Pancreas (tissue), 10 donors: ENCODE results near the gene ATG10. TPM values are rescaled to one million over a fixed set of nuclear protein-coding genes. Genes with fewer than 3 reads are reported as not detected.

ENCODE experiments used
- ATAC-seq, 4 donors: fragments of 200-7000 bp; cut with Tn5 transposase; one replicate each; pipeline versions ENCODE4 v1.8.0 to v1.9.1; 2020; ENCODE audit warnings: mild to moderate bottlenecking in 4 of 4, moderate library complexity in 4 of 4
- DNase-seq, 6 donors: peaks; one replicate each; pipeline ENCODE4 v3.0.0-alpha.2; 2020
- FAIRE-seq: peaks from 2 replicates; lab custom pipeline; 2012; peaks lifted over from hg19 to GRCh38; lab: Jason Lieb, UNC
- H3K27ac ChIP-seq, 4 donors: fragments of 200-600 bp; sonication (generic); 1 replicate in 3 of 4; 2 replicates in 1 of 4; pipeline versions ENCODE4 v1.5.0 to v1.8.0; 2020
- H3K27me3 ChIP-seq, 4 donors: fragments of 200-600 bp; one replicate each; pipeline ENCODE4 v1.8.0; 2021
- H3K36me3 ChIP-seq, 3 donors: fragments of 200-600 bp; sonication (generic) in 1 of 3; one replicate each; pipeline versions ENCODE4 v1.5.0 to v1.8.0; 2020 to 2021
- H3K4me1 ChIP-seq, 3 donors: fragments of 200-600 bp; one replicate each; pipeline ENCODE4 v1.8.0; 2021
- H3K4me3 ChIP-seq, 4 donors: fragments of 200-600 bp; sonication (generic) in 2 of 4; one replicate each; pipeline versions ENCODE4 v1.5.0 to v1.8.0; 2020 to 2021
- H3K9me3 ChIP-seq, 4 donors: fragments of 200-600 bp; one replicate each; pipeline ENCODE4 v1.8.0; 2021
- WGBS, 2 donors: extraction: QIAGEN DNeasy Blood & Tissue Kit; methylation state at CpG; one replicate each; pipeline ENCODE4 v1.1.7; 2013; 5-methylcytosine and 5-hydroxymethylcytosine counted together
- intact Hi-C, 3 donors: fragments of 100-400 bp; cut with DNase I; formaldehyde crosslinking; loops; one replicate each; pipeline versions ENCODE4 v1.11.1 to v1.14.2; 2022
- polyA plus RNA-seq, 2 donors: library from polyadenylated mRNA; stranded (reverse); fragments of 200-250 nt; gene quantifications; one replicate each; pipeline ENCODE4 v1.2.3, GENCODE V29; 2013
- total RNA-seq, 6 donors: library from RNA; stranded (reverse); fragmentation: NEBNext Ultra II Directional in 4 of 6; extraction: Animal tissue kit (Norgen Biotek cat#: 25700) in 4 of 6; gene quantifications; one replicate each; pipeline versions ENCODE4 v1.2.1 to v1.2.4, GENCODE V29; 2021 to 2023
- TF ChIP-seq, protein P1 (sequence below), 4 donors: fragments of 200-600 bp; sonication (generic) in 3 of 4; IDR thresholded peaks; one replicate each; pipeline versions ENCODE4 v1.5.0 to v1.8.0; 2021; ENCODE audit warnings: antibody characterized with exemption in 4 of 4
- donor health status: healthy with polysubstance abuse.
- donor health status: DM: no; HTN: no; CAD: no; lungs with moderate emphysema.
- donor health status: DM: no; HTN: no; CAD: no.
- donor health status: control.
- donor health status: control.
- donor health status: Bipolar disorder and iron deficiency.
- donor health status: DM: yes; HTN: yes; CAD: no.
- donor health status: DM: no; HTN: no; CAD: no.
- donor health status: DM: no; HTN: no; CAD: no.
- donor health status: DM: yes; HTN: yes; CAD: no.

Gene ATG10
- total and polyA plus RNA-seq, 8 donors, result 3.3 to 5.2 (median 3.5) TPM

DNA sequence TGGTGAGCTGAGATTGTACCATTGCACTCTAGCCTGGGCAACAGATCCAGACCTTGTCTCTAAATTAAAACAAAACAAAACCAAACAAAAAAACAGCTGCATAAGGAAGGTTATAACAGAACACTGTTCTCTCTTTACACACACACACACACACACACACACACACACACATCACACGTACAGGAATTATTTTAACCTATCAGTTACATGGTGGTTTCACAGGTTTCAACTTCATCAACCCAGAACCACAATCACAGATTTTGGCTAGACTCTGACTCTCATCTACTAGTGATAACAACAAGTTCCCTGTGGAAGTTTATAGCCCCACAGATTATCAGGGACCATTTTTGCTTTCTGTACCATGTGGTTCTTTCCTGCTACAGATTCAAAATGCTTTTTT, 246.1 kb downstream of the ATG10 start:
- Histone ChIP-seq H3K27ac (no peak overlapping the region), H3K4me1 (no peaks in the 10 kb centered on the region), H3K36me3 (no peaks in the 10 kb centered on the region), H3K4me3 (no peak overlapping the region), H3K27me3 (no peaks in the 10 kb centered on the region), H3K9me3 (no peaks in the 10 kb centered on the region)
- TF ChIP-seq, protein P1, sequence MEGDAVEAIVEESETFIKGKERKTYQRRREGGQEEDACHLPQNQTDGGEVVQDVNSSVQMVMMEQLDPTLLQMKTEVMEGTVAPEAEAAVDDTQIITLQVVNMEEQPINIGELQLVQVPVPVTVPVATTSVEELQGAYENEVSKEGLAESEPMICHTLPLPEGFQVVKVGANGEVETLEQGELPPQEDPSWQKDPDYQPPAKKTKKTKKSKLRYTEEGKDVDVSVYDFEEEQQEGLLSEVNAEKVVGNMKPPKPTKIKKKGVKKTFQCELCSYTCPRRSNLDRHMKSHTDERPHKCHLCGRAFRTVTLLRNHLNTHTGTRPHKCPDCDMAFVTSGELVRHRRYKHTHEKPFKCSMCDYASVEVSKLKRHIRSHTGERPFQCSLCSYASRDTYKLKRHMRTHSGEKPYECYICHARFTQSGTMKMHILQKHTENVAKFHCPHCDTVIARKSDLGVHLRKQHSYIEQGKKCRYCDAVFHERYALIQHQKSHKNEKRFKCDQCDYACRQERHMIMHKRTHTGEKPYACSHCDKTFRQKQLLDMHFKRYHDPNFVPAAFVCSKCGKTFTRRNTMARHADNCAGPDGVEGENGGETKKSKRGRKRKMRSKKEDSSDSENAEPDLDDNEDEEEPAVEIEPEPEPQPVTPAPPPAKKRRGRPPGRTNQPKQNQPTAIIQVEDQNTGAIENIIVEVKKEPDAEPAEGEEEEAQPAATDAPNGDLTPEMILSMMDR (IDR thresholded peaks at IDR 0.05), result no peak
- ATAC-seq (no peak), FAIRE-seq (no peak), DNase-seq (no peak)
- 58 to 64% methylated on average over 1 of the region's 1 CpG for WGBS, 2 donors
- intact Hi-C loops, result no loop called here

DNA sequence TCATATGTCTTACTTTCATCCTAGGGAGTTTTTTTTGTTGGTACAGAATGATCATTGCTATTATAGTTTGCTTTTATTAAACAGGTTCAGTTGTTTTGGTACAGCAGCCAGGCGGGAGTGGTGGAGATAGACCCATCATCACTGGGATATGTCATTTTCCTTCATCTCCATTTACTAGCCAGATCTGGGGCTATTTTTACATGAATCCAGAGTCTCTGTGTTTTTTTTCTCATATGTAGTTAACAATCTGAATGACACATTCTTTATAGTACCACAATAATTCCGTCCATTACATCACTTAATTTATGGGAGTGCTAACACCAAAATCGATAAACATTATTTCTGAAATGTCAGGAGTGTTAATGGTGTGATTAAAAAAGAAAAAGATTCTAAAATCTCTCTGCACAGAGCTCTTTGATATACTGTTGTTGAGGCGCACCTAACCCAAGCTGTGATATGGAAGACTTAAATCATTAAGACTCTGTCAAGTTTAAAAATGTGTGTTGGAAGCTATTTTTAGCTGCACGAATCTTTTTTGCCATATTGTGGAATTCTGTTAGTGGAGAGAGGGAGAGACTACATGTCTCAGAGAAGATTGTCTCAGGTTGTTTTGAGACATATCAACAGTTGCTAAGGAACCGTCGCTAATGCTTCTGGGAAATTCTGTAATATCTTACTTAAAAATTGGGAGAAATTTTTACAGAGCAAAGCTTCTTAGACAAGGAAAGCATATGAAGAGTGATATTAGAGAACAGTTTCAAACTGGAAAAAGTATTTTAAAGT, 246.7 kb downstream of the ATG10 start:
- H3K4me3 ChIP-seq, result no peak overlapping the region
- TF ChIP-seq, protein P1 (IDR thresholded peaks at IDR 0.05), result no peak
- H3K4me1 ChIP-seq, result no peaks in the 10 kb centered on the region
- H3K36me3 ChIP-seq, result no peaks in the 10 kb centered on the region
- ATAC-seq, result no peak
- intact Hi-C loops, result no loop called here
- no peaks in the 10 kb centered on the region for H3K27me3 ChIP-seq
- WGBS, 2 donors, result 78 to 80% methylated on average over 7 of the region's 7 CpGs
- no peak for FAIRE-seq
- no peak for DNase-seq
- H3K9me3 ChIP-seq, result no peaks in the 10 kb centered on the region
- H3K27ac ChIP-seq, result no peak overlapping the region

DNA sequence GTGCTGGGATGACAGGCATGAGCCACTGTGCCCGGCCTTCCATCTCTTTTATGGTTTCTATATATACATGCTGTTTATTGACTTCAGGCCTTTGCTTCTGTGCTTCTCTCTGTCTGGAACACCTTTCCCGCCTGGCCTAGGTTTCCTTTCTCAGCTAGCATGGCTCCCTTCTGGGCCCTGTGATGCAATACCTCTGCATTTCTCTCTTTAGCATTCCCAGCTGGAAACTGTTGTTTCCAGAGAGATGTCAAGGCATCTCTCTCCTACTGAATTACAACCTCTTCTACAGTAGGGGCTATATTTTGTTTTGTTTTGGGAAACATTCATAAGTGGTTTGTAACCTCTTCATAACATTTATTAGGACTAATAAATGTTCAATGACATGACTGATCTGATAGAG, 249.2 kb downstream of the ATG10 start:
- Histone ChIP-seq H3K36me3 (no peaks in the 10 kb centered on the region), H3K27ac (no peak overlapping the region), H3K4me1 (no peaks in the 10 kb centered on the region), H3K4me3 (no peak overlapping the region), H3K9me3 (no peaks in the 10 kb centered on the region), H3K27me3 (no peaks in the 10 kb centered on the region)
- 96 to 100% methylated on average over 2 of the region's 2 CpGs for WGBS, 2 donors
- ATAC-seq, result no peak
- no peak for FAIRE-seq
- intact Hi-C loops, result no loop called here
- DNase-seq, result no peak
- TF ChIP-seq, protein P1 (IDR thresholded peaks at IDR 0.05), result no peak

DNA sequence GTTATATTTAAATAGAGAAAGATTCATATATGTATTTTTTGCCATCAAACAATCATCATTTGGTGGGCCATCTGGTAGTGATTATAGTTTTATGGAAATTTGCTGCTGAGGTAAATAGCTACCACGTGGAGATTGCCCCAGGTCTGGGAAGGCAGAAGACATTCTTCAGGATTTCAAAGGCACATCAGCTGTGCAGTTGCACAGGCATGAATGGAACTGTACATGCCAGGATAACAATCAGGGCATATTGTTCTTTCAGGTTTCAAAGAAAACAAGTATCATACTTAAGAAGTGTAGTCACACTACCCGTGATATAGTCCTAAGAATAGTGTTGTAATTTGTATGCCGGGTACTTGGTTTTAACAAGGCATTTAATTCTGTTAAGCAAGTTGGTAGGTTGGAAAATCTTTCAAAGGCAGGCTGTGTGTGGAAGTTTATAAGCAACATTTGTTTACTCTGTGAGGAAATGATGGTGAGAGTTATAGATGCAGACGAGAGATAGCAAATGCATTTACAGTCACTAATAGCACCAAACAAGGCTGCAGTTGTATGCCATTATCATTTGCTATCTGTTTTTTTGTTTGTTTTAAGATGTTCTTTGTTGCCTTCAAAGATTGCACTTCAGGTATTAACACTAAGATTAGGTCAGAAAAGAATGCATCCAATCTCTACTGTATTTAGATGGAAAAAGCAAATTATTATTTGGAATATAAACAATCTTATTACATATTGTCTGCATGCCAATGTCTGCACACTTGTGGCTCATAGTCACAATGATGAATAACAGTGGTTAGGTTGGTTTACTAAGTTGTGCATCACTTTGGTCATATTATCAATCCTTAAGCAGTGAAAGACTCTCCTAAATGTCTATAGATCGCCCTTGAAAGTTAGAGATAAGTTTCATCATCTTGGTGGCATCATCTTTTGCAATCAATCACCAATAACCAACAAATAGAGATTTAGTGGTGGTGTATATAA, 251.1 kb downstream of the ATG10 start:
- 73 to 77% methylated on average over 5 of the region's 5 CpGs for WGBS, 2 donors
- intact Hi-C loops, result no loop called here
- H3K36me3 ChIP-seq, result no peaks in the 10 kb centered on the region
- FAIRE-seq (no peak), DNase-seq (no peak), ATAC-seq (no peak)
- H3K9me3 ChIP-seq, result no peaks in the 10 kb centered on the region
- H3K4me1 ChIP-seq, result no peaks in the 10 kb centered on the region
- TF ChIP-seq, protein P1 (IDR thresholded peaks at IDR 0.05), result no peak
- no peak overlapping the region for H3K27ac ChIP-seq
- H3K27me3 ChIP-seq, result no peaks in the 10 kb centered on the region
- H3K4me3 ChIP-seq, result no peak overlapping the region
